Measurements from ENCODE around the gene MACROD1. TPM values are rescaled to one million over a fixed set of nuclear protein-coding genes. Genes with fewer than 3 reads are reported as not detected.

MACROD1 gene
- total and polyA plus RNA-seq, 10 donors: 5.1 to 20.3 (median 7.8) TPM

- H3K4me3 ChIP-seq: no peak overlapping the region
- H3K36me3 ChIP-seq: no peaks in the 10 kb centered on the region
- no peaks in the 10 kb centered on the region for H3K27me3 ChIP-seq (replicated peaks in 1 of 7)
- no peak for DNase-seq
- H3K9me3 ChIP-seq: no peaks in the 10 kb centered on the region
- intact Hi-C loops (cut with DNase I; ENCODE audit: low total_unique reads): no loop called here
- H3K27ac ChIP-seq: no peak overlapping the region
- H3K4me1 ChIP-seq: no peaks in the 10 kb centered on the region
- WGBS, 5 donors: 85 to 96% (median 95%) methylated on average over 2 of the region's 2 CpGs
- TF ChIP-seq POLR2A (IDR thresholded peaks at IDR 0.05) (no peak), POLR2AphosphoS5 (IDR thresholded peaks at IDR 0.05) (no peak), CTCF (IDR thresholded peaks at IDR 0.05 in 8 of 11, conservative IDR thresholded peaks at IDR 0.05 in 3 of 11) (no peak)
Measured at GRCh38 chr11:64114231-64114630, 51.7 kb downstream of the MACROD1 start.

- Histone ChIP-seq H3K4me3 (no peak overlapping the region), H3K27me3 (replicated peaks in 1 of 7) (no peaks in the 10 kb centered on the region), H3K36me3 (no peaks in the 10 kb centered on the region), H3K9me3 (no peaks in the 10 kb centered on the region), H3K27ac (no peak overlapping the region), H3K4me1 (no peaks in the 10 kb centered on the region)
- intact Hi-C loops (cut with DNase I; ENCODE audit: low total_unique reads): no loop called here
- WGBS, 5 donors: 86 to 93% (median 93%) methylated on average over 2 of the region's 2 CpGs
- no peak for DNase-seq
- no peak for TF ChIP-seq POLR2AphosphoS5 (IDR thresholded peaks at IDR 0.05)
- TF ChIP-seq CTCF (IDR thresholded peaks at IDR 0.05 in 8 of 11, conservative IDR thresholded peaks at IDR 0.05 in 3 of 11): no peak
- no peak for TF ChIP-seq POLR2A (IDR thresholded peaks at IDR 0.05)
Measured at GRCh38 chr11:64113462-64113780, 52.5 kb downstream of the MACROD1 start.

GRCh38 chr11:64112771-64113461 is 53.0 kb downstream of the MACROD1 start:
- no peak for DNase-seq
- Histone ChIP-seq H3K27ac (no peak overlapping the region), H3K4me3 (no peak overlapping the region), H3K9me3 (no peaks in the 10 kb centered on the region), H3K36me3 (no peaks in the 10 kb centered on the region), H3K4me1 (no peaks in the 10 kb centered on the region), H3K27me3 (replicated peaks in 1 of 7) (no peaks in the 10 kb centered on the region)
- TF ChIP-seq CTCF (IDR thresholded peaks at IDR 0.05 in 8 of 11, conservative IDR thresholded peaks at IDR 0.05 in 3 of 11) (no peak), POLR2A (IDR thresholded peaks at IDR 0.05) (no peak), POLR2AphosphoS5 (IDR thresholded peaks at IDR 0.05) (no peak)
- 49 to 69% (median 60%) methylated on average over 3 of the region's 3 CpGs for WGBS, 5 donors
- intact Hi-C loops (cut with DNase I; ENCODE audit: low total_unique reads): no loop called here

GRCh38 chr11:64110465-64111375 is 55.2 kb downstream of the MACROD1 start:
- no peaks in the 10 kb centered on the region for H3K4me1 ChIP-seq
- no peak for DNase-seq
- H3K27me3 ChIP-seq (replicated peaks in 1 of 7): no peaks in the 10 kb centered on the region
- no peaks in the 10 kb centered on the region for H3K9me3 ChIP-seq
- no peak overlapping the region for H3K27ac ChIP-seq
- H3K4me3 ChIP-seq: no peak overlapping the region
- intact Hi-C loops (cut with DNase I; ENCODE audit: low total_unique reads): no loop called here
- WGBS, 5 donors: 79 to 87% (median 85%) methylated on average over 21 of the region's 21 CpGs
- H3K36me3 ChIP-seq: no peaks in the 10 kb centered on the region
- TF ChIP-seq POLR2AphosphoS5 (IDR thresholded peaks at IDR 0.05): no peak
- TF ChIP-seq POLR2A (IDR thresholded peaks at IDR 0.05): no peak
- TF ChIP-seq CTCF (IDR thresholded peaks at IDR 0.05 in 8 of 11, conservative IDR thresholded peaks at IDR 0.05 in 3 of 11): no peak

Measured in spleen (tissue), 11 donors.